H1 (cell line): ENCODE measurements around the gene CARD16. TPM values are rescaled to one million over a fixed set of nuclear protein-coding genes. Genes with fewer than 3 reads are reported as not detected.

Source experiments
- RFX5 ChIP-seq: IDR thresholded peaks from 2 replicates; pipeline ENCODE4 v1.6.1; 2011; ENCODE audit warnings: low read depth, low read length, improper control_type of control experiment, borderline replicate concordance
- SP1 ChIP-seq: IDR thresholded peaks from 2 replicates; pipeline ENCODE4 v1.6.1; 2011; ENCODE audit warnings: low read depth, low read length
- SP2 ChIP-seq: IDR thresholded peaks from 2 replicates; pipeline ENCODE4 v1.6.1; 2012; ENCODE audit warnings: mild to moderate bottlenecking, low read length, inconsistent platforms
- SP4 ChIP-seq: IDR thresholded peaks from 2 replicates; pipeline ENCODE4 v1.6.1; 2012; ENCODE audit warnings: low read length, inconsistent platforms
- polyA plus RNA-seq, 7 experiments: library from polyadenylated mRNA; depleted of rRNA in 3 of 7; stranded (reverse) in 5 of 7; unstranded in 2 of 7; fragments of >200 nt in 5 of 7; fragments of 200-250 nt in 2 of 7; gene quantifications; 1 replicate in 5 of 7; 2 replicates in 1 of 7; 4 replicates in 1 of 7; pipeline versions ENCODE4 v1.2.1 to v1.2.3, GENCODE V29; 2011 to 2013; ENCODE audit warnings: missing spikeins in 2 of 7, mixed read lengths in 2 of 7
- total RNA-seq: library from RNA; stranded (reverse); fragmentation: NEBNext Ultra II Directional; extraction: Animal tissue kit (Norgen Biotek cat#: 25700); gene quantifications from 2 replicates; pipeline ENCODE4 v1.2.1, GENCODE V29; 2021

CARD16 gene
- total and polyA plus RNA-seq, 2 of the 8 experiments (the other 6 are each of a cell fraction or from before 2014, with no cell fraction given), result not detected

DNA sequence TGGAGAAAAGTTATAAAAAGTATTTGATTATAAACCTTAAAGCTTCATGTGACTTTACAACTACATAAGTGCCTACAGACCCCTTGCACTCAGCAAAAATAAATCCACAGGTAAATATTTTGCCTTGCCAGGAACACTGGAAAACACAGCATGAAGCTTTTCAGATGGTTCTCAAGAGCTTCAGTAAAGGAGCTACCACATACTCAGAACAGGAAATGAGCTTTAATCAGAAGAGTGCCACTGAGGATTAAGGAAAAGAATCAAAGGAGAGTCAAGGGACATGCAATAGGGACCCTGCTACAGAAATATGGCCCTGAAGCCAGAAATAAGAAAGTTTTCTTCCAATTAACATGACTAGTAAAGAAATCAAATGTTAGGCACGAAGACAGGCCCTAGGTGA is 11.4 kb downstream of the CARD16 start (continued):
- TF ChIP-seq RFX5, result no peak
- TF ChIP-seq SP2, result no peak
- TF ChIP-seq SP1, result no peak
- no peak for TF ChIP-seq SP4
